ENCODE measurements around the gene ROR1. TPM values are rescaled to one million over a fixed set of nuclear protein-coding genes. Genes with fewer than 3 reads are reported as not detected.

The ROR1 gene
- polyA plus RNA-seq, 1 donor from 2014 or later: 0.09 TPM

DNA sequence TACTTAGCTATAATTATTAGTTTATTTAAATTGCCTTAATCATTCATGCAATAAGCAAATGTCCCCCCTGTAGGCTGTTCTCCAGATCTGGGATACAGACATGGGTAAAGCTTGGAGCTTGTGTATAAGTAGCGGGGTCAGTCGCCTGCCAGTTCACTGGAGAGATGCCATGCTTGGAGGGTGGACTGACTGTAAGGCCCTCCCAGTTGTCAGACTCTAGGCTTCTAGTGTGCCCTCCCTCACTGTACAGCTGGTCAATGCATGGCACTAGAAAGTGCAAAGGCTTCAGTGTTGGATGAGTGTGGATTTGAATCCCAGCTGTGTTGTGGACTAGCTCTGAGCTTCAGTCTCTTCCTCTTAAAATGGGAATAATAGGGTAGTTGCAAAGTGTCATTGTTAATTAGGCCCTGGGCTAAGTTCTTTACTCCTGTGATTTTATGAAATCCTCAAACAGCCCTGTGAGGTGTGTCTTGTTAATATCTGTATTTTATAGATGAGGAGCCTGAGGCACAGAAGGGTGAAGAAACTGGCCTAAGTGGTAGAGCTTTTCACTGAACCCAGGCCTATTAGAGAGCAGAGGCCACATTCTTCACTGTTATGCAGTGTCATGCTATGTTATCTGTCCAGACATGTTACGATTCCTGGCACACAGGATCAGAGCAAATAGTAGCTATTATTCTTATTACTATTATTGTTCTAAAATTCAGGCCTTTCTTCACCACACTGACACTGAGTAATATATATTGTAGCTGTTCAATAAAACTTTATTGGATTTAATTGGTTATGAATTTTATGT is 85.9 kb downstream of the ROR1 start:
- H3K36me3 Mint-ChIP-seq: peaks cover 7% of the 10 kb centered on the region
- no peak overlapping the region for H3K27ac Mint-ChIP-seq
- H3K27me3 Mint-ChIP-seq: peaks cover 9% of the 10 kb centered on the region
- H3K9me3 Mint-ChIP-seq: peaks cover 0 to 18% (median 14%) of the 10 kb centered on the region in 3 donors
- H3K4me3 Mint-ChIP-seq: no peak overlapping the region
- H3K4me1 Mint-ChIP-seq: no peaks in the 10 kb centered on the region

DNA sequence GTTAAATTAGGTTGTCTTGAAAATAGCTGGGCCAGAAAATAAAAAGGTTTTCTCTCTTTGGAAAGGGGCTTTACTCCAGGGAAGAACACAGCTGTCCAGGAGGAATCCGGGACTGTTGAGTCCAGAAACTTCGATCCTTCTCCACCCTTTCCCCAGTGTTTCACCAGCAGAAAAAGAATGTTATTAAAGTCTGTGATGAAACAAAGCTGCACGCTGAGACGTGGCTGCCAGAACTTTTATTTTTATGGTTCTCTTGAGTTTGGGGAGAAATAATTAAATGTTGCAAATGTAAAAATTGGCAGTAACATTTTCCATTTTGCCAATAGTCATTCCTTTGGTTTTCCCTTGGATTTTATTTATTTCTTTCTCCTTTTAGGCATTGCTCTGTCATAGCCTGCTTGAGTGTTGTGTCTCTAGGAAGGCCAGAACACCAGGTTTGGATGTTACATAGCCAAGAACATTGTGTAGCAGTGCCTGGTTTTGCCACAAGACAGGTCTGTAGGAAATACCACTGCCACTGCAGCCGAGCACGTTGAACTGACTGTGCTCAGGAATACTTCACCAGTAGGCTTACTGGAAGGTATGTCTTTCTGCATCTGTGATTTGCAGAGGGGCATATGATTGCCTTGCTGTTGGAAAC is 87.4 kb downstream of the ROR1 start:
- Mint-ChIP-seq H3K9me3 (peaks cover 0 to 8% (median 8%) of the 10 kb centered on the region in 3 donors), H3K4me1 (no peaks in the 10 kb centered on the region), H3K27ac (no peak overlapping the region), H3K4me3 (no peak overlapping the region), H3K36me3 (peaks cover 4% of the 10 kb centered on the region), H3K27me3 (peaks cover 9% of the 10 kb centered on the region)

DNA sequence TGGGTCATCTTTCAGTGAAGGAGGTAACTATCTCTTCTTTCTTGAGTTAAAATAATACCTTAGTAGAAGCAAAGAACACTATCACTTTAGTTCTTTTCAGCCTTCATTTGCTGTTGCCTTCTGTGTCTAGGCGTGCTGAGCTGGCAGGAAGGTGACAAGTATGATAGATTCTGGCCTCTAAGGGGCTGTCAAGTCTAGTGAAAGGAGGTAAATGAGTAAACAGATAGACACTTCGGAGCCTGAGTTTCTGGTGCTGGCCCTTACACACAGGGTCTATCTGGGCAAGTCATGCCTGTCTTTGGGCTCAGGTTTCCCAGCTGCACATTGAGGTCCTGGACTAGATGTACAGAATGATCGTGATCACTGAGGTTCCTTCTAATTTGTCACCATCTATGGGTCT is 89.3 kb downstream of the ROR1 start:
- Mint-ChIP-seq H3K27me3 (peaks cover 4% of the 10 kb centered on the region), H3K4me3 (no peak overlapping the region), H3K9me3 (peaks cover 0 to 3% (median 0%) of the 10 kb centered on the region in 3 donors), H3K36me3 (peaks cover 2% of the 10 kb centered on the region), H3K27ac (no peak overlapping the region), H3K4me1 (no peaks in the 10 kb centered on the region)

DNA sequence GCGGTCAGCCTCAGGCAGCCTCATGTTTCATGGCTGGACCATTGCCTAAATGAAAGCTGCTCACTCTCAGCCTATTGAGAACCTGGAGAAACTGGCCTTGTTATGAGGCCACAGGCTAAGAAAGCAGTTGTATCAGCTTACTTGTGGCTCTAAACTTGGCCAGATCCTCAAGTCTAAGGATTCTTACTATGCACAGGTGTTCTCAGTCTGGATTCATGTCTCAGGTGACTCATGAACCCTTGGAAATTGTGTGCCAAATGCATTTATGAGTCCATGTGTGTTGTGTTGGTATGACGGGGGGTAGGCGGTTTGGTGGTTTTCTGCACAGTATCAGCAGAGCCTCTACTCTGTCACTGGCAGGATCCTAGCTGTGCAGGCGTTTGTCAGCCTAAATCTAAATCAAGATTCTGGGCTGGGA is 90.4 kb downstream of the ROR1 start:
- Mint-ChIP-seq H3K36me3 (peaks cover 2% of the 10 kb centered on the region), H3K4me3 (no peak overlapping the region), H3K27me3 (peaks cover 4% of the 10 kb centered on the region), H3K27ac (no peak overlapping the region), H3K9me3 (peaks cover 0 to 3% (median 0%) of the 10 kb centered on the region in 3 donors), H3K4me1 (peaks cover 0 to 2% (median 0%) of the 10 kb centered on the region in 3 donors)

DNA sequence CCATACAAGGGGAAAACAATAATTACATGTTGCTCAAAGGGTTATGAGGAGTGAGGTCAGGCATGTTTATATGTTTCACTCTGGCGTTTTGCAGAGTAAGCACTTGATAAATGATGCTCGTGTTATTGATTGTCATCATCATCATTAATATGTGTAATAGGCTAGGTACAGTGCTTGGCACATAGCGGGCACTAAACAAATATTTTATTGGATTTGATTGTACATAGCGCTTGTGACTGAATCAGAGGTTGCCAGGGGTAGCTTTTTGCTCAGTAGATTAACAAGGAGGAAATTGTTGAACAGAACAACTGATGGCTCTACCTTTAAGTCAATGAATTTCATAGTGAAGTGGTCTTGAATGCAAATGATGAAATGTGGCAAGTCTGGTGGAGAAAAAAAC is 91.7 kb downstream of the ROR1 start:
- Mint-ChIP-seq H3K4me3 (no peak overlapping the region), H3K9me3 (peaks cover 0 to 2% (median 0%) of the 10 kb centered on the region in 3 donors), H3K36me3 (peaks cover 2% of the 10 kb centered on the region), H3K27ac (no peak overlapping the region), H3K4me1 (peaks cover 0 to 2% (median 0%) of the 10 kb centered on the region in 3 donors), H3K27me3 (peaks cover 8% of the 10 kb centered on the region)

DNA sequence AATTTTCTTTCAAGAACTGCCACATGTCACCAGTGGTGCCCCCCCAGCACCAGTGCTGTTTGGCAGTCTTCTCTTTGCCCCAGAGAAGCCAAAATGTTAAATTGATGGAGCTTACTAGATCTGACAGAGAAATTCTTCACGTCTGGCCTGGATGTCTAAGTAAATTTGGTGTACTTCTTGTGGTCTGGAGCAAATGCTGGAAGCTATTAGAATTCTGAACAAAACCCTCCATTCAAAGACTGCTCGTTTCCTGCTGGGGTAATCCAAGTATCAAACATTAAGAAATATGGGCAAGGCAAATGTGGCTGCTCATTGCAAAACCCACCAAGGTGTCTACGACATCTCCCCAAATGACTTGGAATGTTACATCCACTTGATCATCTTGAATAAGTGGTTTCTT is 92.3 kb downstream of the ROR1 start:
- peaks cover 2% of the 10 kb centered on the region for H3K36me3 Mint-ChIP-seq
- no peak overlapping the region for H3K27ac Mint-ChIP-seq
- H3K4me1 Mint-ChIP-seq: peaks cover 0 to 2% (median 0%) of the 10 kb centered on the region in 3 donors
- no peak overlapping the region for H3K4me3 Mint-ChIP-seq
- no peaks in the 10 kb centered on the region for H3K9me3 Mint-ChIP-seq
- H3K27me3 Mint-ChIP-seq: peaks cover 8% of the 10 kb centered on the region

DNA sequence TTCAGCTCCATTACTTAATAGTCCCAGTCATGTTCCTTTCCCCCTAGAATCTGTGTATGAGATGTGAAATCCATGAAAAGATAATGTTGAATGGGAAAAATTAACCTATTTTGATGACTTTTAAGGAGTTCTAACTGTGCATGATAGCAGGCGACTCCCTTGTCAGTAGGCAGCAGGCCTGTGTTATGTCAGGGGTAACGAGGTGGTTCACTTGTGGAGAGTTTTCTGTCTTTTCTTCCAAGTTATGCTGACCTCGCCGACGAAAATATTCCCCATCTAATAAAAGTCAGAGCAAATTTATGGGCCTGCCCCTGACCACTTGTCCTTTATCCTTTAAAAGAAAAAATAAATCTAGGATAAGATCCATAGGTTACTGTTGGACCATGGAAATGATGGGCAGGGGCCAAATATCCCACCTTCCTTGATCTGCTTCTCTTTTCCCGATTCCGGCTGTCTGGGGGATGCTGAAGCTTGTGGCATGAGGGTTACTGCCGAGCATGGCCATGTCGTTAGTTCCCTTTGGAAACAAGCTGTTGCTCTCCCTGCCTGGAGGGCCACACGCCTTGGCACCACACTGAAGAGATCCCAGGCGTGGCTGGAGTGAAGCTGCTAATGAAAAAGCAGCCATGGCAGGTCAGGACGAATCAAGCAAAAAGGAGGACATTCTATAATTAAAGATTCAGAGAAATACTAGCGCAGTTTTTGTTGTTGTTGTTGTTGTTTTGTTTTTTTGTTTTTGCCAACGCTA is 93.8 kb downstream of the ROR1 start:
- no peak overlapping the region for H3K4me3 Mint-ChIP-seq

DNA sequence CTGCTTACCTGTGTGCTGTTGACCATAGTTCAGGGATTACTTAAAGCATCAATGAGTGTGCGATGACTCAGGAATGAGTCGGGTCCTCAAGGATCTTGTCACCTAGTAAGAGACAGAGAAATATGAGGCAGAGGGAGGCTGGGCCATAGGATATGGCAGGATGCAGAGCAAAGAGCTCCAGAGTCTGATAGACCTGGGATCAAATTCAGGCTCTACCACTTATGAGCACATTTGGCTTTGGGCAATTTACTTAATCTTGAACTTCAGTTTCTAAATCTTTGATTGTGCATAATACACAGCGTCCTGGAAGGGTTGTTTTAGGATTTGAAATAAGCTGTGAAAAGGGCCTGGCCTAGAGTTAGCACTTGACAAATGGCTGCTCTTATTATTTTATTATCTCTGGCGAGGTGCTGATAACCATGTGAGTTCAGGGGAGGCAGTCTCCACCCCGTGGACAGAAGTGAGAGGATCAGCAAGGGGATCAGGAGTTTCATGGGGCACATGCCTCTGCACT is 94.5 kb downstream of the ROR1 start:
- peaks cover 9% of the 10 kb centered on the region for H3K27me3 Mint-ChIP-seq
- H3K36me3 Mint-ChIP-seq: no peaks in the 10 kb centered on the region
- no peak overlapping the region for H3K4me3 Mint-ChIP-seq
- H3K4me1 Mint-ChIP-seq: peaks cover 0 to 2% (median 0%) of the 10 kb centered on the region in 3 donors
- H3K9me3 Mint-ChIP-seq: no peaks in the 10 kb centered on the region
- H3K27ac Mint-ChIP-seq: no peak overlapping the region

More for the DNA sequence above, 93.8 kb downstream of the ROR1 start:
- H3K9me3 Mint-ChIP-seq: no peaks in the 10 kb centered on the region
- H3K4me1 Mint-ChIP-seq: peaks cover 0 to 2% (median 0%) of the 10 kb centered on the region in 3 donors
- H3K36me3 Mint-ChIP-seq: peaks cover under 1% of the 10 kb centered on the region
- no peak overlapping the region for H3K27ac Mint-ChIP-seq
- H3K27me3 Mint-ChIP-seq: peaks cover 8% of the 10 kb centered on the region

DNA sequence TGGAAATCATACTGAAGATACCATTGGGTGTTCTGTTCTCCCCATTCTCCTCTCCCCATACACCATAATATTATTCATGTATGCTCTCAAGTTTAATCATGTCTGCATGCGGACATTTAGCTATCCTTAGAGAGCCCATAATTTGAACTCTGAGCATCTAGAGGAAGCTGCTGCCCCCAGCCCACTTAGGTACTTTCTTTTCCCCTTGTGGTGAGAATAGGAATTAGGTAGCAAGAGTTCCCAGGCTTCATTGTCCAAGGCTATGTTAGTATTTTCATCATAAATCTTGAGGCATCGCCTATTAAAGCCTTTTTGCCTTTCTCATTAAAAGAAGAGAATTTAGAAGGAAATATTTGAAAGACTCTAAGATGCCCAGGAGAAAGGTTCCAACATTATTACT is 96.3 kb downstream of the ROR1 start:
- H3K36me3 Mint-ChIP-seq: peaks cover 2% of the 10 kb centered on the region
- H3K9me3 Mint-ChIP-seq: no peaks in the 10 kb centered on the region
- H3K4me3 Mint-ChIP-seq: no peak overlapping the region
- no peak overlapping the region for H3K27ac Mint-ChIP-seq
- H3K4me1 Mint-ChIP-seq: peaks cover 0 to 2% (median 0%) of the 10 kb centered on the region in 3 donors
- H3K27me3 Mint-ChIP-seq: peaks cover 6% of the 10 kb centered on the region

DNA sequence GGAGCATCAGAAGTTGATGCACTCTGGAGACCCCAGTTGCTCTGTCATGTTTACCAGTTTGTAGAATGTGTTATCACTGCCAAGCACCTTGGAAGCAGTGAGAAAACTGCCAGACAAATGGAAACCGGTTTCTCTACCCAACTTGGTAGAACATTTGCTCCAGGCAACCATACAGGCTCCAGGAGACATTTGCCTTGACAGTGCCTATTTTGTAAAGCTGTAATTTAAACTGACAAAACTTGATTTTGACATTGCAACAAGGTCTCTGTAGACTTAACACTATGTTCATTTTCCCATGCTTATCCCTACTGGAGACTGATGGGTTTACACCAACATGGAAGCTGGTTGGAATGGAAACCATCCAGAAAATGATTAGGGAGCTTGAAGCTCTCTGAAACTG is 97.6 kb downstream of the ROR1 start:
- no peak overlapping the region for H3K27ac Mint-ChIP-seq
- peaks cover 6% of the 10 kb centered on the region for H3K27me3 Mint-ChIP-seq
- no peaks in the 10 kb centered on the region for H3K9me3 Mint-ChIP-seq
- peaks cover 0 to 2% (median 0%) of the 10 kb centered on the region in 3 donors for H3K4me1 Mint-ChIP-seq
- H3K4me3 Mint-ChIP-seq: no peak overlapping the region
- H3K36me3 Mint-ChIP-seq: peaks cover 2% of the 10 kb centered on the region

DNA sequence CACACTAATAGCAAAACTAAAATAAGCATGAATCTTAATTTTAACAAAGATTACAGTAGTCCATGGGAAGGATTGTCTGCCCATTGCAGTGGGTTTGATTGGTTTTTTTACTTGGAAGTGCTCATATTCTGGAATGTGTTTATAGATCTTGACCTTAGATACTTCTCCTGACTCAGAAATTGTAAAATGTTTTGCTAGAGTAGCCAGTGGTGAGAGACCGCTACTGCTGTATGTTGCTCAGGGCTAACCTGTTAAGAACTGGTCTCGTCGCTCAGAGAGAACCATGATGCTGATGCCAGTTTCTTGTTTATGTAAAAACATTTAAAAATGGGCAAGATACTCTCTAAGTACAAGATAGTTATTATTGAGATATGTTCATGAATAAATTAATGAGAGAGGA is 99.9 kb downstream of the ROR1 start:
- Mint-ChIP-seq H3K36me3 (peaks cover 2% of the 10 kb centered on the region), H3K4me3 (no peak overlapping the region), H3K27ac (no peak overlapping the region), H3K27me3 (peaks cover 8% of the 10 kb centered on the region), H3K9me3 (no peaks in the 10 kb centered on the region), H3K4me1 (no peaks in the 10 kb centered on the region)

DNA sequence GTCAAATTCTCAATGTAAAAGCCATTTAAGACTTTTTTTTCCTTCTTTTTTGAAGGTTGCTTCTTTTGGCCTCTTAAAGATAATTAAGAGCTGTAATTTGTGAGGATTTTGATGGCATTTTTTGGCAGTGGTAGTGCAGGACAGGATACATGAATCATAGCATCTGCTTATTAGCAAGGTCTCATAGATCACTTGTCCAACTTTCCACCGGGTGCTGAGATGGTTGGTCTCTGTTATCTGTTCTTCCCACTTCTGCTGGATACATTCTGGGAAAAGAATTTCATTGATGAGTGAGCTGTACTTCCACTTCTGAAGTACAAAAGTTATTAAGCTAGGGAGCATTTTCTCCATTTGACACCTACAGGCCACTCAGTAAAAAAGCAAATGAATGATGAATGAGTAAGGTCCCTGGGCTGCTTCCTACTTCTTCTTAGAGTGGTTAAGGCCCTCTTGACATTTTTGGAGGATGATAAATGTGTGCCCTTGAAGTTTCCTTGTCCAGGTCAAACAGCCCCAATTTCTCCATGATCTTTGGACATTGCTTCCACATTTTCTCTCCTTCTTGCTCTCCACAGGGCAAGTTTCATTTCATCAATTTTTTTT is 100.6 kb downstream of the ROR1 start:
- Mint-ChIP-seq H3K27me3 (peaks cover 8% of the 10 kb centered on the region), H3K36me3 (peaks cover 2% of the 10 kb centered on the region), H3K9me3 (no peaks in the 10 kb centered on the region), H3K4me1 (no peaks in the 10 kb centered on the region), H3K4me3 (no peak overlapping the region), H3K27ac (no peak overlapping the region)

DNA sequence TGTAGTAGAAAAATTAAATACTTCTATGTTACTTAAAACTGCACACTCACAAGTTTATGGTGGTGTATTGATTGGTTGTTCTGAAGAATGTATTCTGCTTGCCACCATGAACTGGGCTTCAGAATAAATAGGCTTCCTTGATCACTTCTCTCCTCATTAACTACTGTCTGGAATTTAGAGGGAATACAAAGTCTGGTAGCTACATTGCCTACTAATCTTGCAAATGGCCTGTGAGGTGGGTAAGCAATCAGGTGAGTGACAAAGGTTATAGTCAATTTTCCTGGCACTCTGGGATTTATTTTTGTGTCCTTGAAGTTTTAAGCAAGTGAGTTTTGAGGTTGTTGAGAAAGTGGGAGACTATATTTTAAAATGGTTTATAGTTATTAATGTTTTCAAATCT is 101.8 kb downstream of the ROR1 start:
- Mint-ChIP-seq H3K9me3 (no peaks in the 10 kb centered on the region), H3K36me3 (peaks cover 2% of the 10 kb centered on the region), H3K27me3 (peaks cover 4% of the 10 kb centered on the region), H3K4me1 (no peaks in the 10 kb centered on the region), H3K4me3 (no peak overlapping the region), H3K27ac (no peak overlapping the region)

DNA sequence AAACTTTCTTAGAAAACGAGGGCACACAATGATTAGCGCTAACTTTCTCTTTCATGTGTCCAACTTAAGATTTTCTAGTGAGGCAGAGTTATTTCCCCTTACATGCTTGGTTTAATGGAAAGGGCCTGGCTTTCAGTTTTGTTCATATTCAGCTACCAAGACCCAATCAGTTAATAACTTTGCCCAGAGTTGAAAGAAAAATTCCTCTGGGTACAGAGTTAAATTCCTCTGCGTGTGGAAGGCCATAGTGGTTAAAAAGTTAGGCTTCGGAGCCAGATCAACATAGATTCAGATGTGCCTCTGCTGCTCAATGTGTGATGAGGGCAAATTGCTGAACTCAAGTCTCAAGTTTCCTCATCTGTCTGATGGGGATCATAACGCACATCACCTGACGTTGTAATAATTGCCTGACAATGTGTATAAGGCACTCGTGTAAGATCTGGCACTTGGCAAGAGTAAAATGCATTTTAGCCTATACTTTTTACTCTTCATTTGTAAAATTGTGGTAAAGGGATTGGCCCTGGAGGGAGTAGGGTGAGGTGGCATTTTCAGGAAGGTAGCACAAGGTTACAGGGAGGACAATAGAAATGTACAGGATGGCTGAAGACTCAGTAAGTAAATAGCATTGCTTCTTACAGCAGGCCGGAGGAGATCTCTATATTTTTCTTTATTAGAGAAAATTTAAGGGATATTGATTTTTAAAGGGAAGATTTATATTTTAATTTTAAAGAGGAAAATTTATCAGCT is 103.4 kb downstream of the ROR1 start:
- H3K27ac Mint-ChIP-seq: no peak overlapping the region
- H3K27me3 Mint-ChIP-seq: peaks cover 4% of the 10 kb centered on the region
- peaks cover 2% of the 10 kb centered on the region for H3K36me3 Mint-ChIP-seq
- H3K4me3 Mint-ChIP-seq: no peak overlapping the region
- H3K9me3 Mint-ChIP-seq: no peaks in the 10 kb centered on the region
- no peaks in the 10 kb centered on the region for H3K4me1 Mint-ChIP-seq
